Measurements from ENCODE around the gene FBXW11.
A peak's percentile ranks its signal among the peaks of the same experiment; 100 is the strongest.
"Not testable (repeated sequence)": the region's sequence is repeated elsewhere in the genome, so short reads cannot be mapped to it uniquely, and the experiment has no call there.

Gene FBXW11

DNA sequence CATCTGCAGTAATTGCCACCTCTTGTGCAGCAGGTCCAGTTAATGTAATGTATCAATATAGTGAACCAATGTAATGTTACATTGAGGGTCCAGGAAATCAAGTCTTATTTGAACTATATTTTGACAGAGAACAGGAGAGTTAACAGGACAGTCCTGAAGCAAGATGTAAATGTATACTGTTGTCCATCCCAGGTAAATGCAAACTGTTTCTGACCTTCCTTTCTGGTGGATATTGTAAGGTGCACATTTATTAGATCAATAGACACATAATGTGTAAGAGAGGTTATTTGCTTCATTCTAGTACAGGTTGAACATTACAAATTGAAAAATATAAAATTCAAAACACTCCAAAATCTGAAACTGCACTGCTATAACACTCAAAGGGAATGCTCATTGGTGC lies 23.4 kb upstream of the FBXW11 start:
- no peak for DNase-seq (ENCODE audit: low read depth)
- H3K4me3 ChIP-seq (ENCODE audit: low read depth, low read length), result no peak overlapping the region
- TF ChIP-seq, protein P1, sequence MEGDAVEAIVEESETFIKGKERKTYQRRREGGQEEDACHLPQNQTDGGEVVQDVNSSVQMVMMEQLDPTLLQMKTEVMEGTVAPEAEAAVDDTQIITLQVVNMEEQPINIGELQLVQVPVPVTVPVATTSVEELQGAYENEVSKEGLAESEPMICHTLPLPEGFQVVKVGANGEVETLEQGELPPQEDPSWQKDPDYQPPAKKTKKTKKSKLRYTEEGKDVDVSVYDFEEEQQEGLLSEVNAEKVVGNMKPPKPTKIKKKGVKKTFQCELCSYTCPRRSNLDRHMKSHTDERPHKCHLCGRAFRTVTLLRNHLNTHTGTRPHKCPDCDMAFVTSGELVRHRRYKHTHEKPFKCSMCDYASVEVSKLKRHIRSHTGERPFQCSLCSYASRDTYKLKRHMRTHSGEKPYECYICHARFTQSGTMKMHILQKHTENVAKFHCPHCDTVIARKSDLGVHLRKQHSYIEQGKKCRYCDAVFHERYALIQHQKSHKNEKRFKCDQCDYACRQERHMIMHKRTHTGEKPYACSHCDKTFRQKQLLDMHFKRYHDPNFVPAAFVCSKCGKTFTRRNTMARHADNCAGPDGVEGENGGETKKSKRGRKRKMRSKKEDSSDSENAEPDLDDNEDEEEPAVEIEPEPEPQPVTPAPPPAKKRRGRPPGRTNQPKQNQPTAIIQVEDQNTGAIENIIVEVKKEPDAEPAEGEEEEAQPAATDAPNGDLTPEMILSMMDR (IDR thresholded peaks at IDR 0.05; ENCODE audit: low read depth, low read length, missing control alignments), result no peak
- in situ Hi-C loops (cut with HindIII; ENCODE audit: low sequenced_read_pairs), result no loop called here

DNA sequence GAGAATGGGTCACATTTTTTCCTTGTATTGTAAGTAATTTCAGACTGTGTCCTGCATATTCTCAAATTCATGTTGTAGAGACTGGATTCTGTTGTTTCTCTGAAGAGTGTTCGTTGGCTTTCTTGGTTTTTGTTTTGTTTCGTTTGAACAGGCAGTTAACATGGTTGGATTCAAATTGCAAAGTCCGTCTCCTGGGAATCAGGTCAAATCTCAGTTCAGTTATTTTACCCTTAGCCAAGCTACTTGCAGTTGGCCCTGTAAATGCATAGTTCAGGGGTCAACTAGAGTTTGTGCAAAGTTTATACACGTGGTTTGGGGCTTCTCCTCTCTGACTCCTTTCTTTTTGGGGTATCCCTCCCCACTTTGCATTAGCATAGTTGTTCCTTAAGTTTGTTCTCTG lies 21.7 kb upstream of the FBXW11 start:
- no peak for DNase-seq (ENCODE audit: low read depth)
- H3K4me3 ChIP-seq (ENCODE audit: low read depth, low read length), result no peak overlapping the region
- TF ChIP-seq, protein P1 (IDR thresholded peaks at IDR 0.05; ENCODE audit: low read depth, low read length, missing control alignments), result no peak
- in situ Hi-C loops (cut with HindIII; ENCODE audit: low sequenced_read_pairs), result no loop called here

DNA sequence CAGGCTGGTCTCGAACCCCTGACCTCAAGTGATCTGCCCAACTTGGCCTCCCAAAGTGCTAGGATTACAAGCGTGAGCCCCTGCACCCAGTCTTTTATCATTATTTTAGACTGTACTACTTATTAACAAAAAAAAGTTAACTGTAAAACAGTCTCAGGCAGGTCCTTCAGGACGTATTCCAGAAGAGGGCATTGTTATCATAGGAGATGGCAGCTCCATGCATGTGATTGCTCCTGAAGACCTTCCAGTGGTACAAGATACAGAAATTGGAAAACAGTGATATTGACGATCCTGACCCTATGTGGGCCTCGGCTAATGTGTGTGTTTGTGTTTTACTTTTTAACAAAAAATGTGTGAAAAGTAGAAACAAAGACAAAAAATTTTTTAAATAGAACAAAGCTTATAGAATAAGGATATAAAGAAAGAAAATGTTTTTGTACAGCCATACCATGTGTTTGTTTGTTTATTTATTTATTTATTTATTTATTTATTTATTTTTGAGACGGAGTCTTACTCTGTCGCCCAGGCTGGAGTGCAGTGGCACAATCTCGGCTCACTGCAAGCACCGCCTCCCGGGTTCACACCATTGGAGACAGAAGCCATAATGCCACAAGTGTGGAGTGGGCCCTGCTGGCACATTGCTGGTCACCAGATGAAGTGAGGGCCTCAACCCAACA lies 13.8 kb upstream of the FBXW11 start:
- in situ Hi-C loops (cut with HindIII; ENCODE audit: low sequenced_read_pairs); DNase-seq (ENCODE audit: low read depth); H3K4me3 ChIP-seq (ENCODE audit: low read depth, low read length): not testable (repeated sequence)

DNA sequence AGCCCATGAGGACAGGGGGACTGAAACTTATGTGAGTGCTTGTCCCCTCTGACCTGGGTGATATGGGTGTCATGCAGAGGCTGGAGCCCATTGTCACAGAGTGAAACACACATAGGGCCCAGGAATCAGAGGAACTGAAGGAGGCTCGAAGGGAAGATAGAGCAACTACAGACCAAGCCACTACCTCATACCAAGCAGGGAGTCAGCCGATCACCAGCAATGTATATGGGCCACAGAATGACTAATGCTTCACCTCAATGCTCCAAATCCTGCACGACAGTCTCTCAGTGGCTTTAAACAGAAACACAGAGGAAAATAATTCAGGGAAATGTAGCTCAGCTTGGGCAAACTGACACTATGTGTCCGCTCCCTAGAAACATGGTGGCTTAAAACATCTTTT lies 8.9 kb upstream of the FBXW11 start:
- in situ Hi-C loops (cut with HindIII; ENCODE audit: low sequenced_read_pairs), result no loop called here

DNA sequence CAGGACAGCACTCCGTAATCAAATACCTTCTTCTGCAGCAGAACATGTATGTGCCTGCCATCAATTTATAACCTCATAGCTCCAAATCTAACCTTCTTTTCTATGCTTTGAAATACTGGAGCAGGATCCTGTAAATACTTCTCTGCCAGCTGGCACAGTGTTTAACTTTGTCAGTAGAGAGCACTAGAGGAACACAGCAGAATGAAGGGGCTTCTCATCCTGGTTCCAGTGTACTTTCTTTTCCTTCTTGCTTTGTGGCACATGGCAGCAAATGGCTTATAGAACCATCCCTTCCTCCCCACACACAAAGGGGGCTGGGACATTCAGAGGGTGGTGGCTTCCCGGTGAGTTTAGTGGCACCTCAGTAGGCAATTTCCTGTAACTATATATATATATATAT lies 3.8 kb upstream of the FBXW11 start:
- in situ Hi-C loops (cut with HindIII; ENCODE audit: low sequenced_read_pairs), result no loop called here
- no peak overlapping the region for H3K4me3 ChIP-seq (ENCODE audit: low read depth, low read length)
- DNase-seq (ENCODE audit: low read depth), result no peak
- TF ChIP-seq, protein P1 (IDR thresholded peaks at IDR 0.05; ENCODE audit: low read depth, low read length, missing control alignments), result peak; percentile 21

More for the DNA sequence above, 8.9 kb upstream of the FBXW11 start:
- no peak for DNase-seq (ENCODE audit: low read depth)
- TF ChIP-seq, protein P1 (IDR thresholded peaks at IDR 0.05; ENCODE audit: low read depth, low read length, missing control alignments), result no peak
- H3K4me3 ChIP-seq (ENCODE audit: low read depth, low read length), result no peak overlapping the region

DNA sequence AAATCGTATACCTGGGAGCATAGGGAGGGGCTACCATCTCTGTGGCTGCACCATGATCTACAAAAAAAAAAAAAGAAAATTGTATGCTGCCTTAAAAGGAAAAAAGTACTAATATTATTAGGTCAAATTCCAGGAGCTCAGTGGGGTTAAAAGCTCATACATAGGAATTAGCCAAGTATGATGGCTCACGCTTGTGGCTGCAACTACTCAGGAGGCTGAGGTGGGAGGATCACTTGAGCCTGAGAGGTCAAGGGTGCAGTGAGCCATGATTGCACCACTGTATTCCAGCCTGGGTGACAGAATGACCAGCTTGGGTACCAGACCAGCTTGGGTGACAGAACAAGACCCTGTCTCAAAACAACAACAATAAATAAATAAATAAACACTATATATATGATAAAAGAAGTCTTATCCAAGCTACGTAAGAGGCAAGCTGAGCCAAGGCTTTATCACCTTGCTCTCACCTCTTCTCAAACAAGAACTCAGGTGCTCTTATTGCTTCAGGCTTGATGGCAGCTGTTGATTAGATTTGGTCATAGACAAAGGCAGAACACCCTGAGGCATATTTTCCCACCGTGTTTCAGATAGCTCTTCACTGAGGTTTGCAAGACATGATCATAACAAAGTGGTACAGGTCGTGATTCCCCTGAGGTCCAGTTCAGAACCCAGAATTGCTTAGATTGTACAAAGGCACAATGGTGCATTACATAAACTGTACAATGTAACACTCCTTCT lies 3.3 kb upstream of the FBXW11 start:
- TF ChIP-seq, protein P1 (IDR thresholded peaks at IDR 0.05; ENCODE audit: low read depth, low read length, missing control alignments), result no peak
- H3K4me3 ChIP-seq (ENCODE audit: low read depth, low read length), result no peak overlapping the region
- DNase-seq (ENCODE audit: low read depth), result no peak
- in situ Hi-C loops (cut with HindIII; ENCODE audit: low sequenced_read_pairs), result no loop called here

DNA sequence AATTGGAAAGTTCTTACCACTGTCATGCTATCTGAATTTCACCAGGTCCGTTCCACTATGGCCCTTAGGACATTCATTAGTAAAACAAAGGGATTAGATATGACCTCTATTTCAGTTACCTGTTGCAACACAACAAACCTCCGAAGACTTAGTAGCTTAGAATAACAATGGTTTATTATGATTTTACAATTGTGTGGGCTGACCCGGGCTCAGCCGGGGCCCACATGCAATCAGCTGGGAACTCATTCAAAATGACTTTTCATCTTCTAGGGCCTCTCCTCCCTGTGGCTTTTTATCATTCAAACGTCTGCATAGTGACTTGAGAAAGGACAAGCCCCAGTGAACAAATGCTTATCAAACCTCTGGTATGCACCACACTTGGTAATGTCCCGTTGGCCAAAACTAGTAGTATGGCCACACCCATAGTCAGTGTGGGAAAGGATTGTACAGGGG lies 2.3 kb upstream of the FBXW11 start:
- in situ Hi-C loops (cut with HindIII; ENCODE audit: low sequenced_read_pairs), result no loop called here
- H3K4me3 ChIP-seq (ENCODE audit: low read depth, low read length), result no peak overlapping the region
- no peak for DNase-seq (ENCODE audit: low read depth)
- TF ChIP-seq, protein P1 (IDR thresholded peaks at IDR 0.05; ENCODE audit: low read depth, low read length, missing control alignments), result no peak
